Bronchial epithelial cell (primary cell): ENCODE data around the gene HSPA9. TPM values are rescaled to one million over a fixed set of nuclear protein-coding genes. Genes with fewer than 3 reads are reported as not detected.
"Not testable (repeated sequence)": the region's sequence is repeated elsewhere in the genome, so short reads cannot be mapped to it uniquely, and the experiment has no call there.

Experiments
- DNase-seq: peaks from one replicate; pipeline ENCODE4 v3.0.0-alpha.2; 2010; ENCODE audit warnings: low read depth
- FAIRE-seq: peaks from 2 replicates; lab custom pipeline; 2011; peaks lifted over from hg19 to GRCh38; lab: Jason Lieb, UNC
- H3K27me3 ChIP-seq: 2 replicates; pipeline ENCODE4 v1.5.1; 2011; ENCODE audit warnings: low read length; ENCODE audit not compliant: control insufficient read depth, insufficient read depth
- H3K36me3 ChIP-seq: 2 replicates; pipeline ENCODE4 v1.5.1; 2011; ENCODE audit warnings: low read length; ENCODE audit not compliant: control insufficient read depth, insufficient read depth
- H3K4me3 ChIP-seq: 2 replicates; pipeline ENCODE4 v1.5.1; 2011; ENCODE audit warnings: mild to moderate bottlenecking, low read depth, low read length, control low read depth
- CTCF ChIP-seq: IDR thresholded peaks from 2 replicates; pipeline ENCODE4 v1.5.1; 2011; ENCODE audit warnings: mild to moderate bottlenecking, moderate library complexity, low read length, control low read depth, inconsistent platforms; ENCODE audit not compliant: insufficient read depth, severe bottlenecking
- total RNA-seq: library from RNA; depleted of rRNA; stranded (reverse); fragments of >200 nt; gene quantifications from 2 replicates; pipeline ENCODE4 v1.2.1, GENCODE V29; 2014

Gene HSPA9
- total RNA-seq, 1 donor from 2014 or later: 1,205 TPM

GRCh38 chr5:138517437-138517836 is 57.8 kb downstream of the HSPA9 start:
- H3K27me3 ChIP-seq: no peaks in the 10 kb centered on the region
- FAIRE-seq (no peak), DNase-seq (no peak)
- no peak for TF ChIP-seq CTCF
- peaks cover 22% of the 10 kb centered on the region for H3K36me3 ChIP-seq
- no peak overlapping the region for H3K4me3 ChIP-seq

- no peak for TF ChIP-seq CTCF
- peaks cover 25% of the 10 kb centered on the region for H3K36me3 ChIP-seq
- no peak overlapping the region for H3K4me3 ChIP-seq
- H3K27me3 ChIP-seq: no peaks in the 10 kb centered on the region
- FAIRE-seq: no peak
- DNase-seq: no peak
Observed at GRCh38 chr5:138515556-138516245, 59.5 kb downstream of the HSPA9 start.

- TF ChIP-seq CTCF: no peak
- DNase-seq: no peak
- FAIRE-seq: no peak
- Histone ChIP-seq H3K4me3 (no peak overlapping the region), H3K27me3 (no peaks in the 10 kb centered on the region), H3K36me3 (peaks cover 25% of the 10 kb centered on the region)
Observed at GRCh38 chr5:138514021-138514420, 61.2 kb downstream of the HSPA9 start.

GRCh38 chr5:138508958-138509357 is 66.2 kb downstream of the HSPA9 start:
- DNase-seq (no peak), FAIRE-seq (no peak)
- Histone ChIP-seq H3K27me3 (no peaks in the 10 kb centered on the region), H3K4me3 (no peak overlapping the region), H3K36me3 (peaks cover 10% of the 10 kb centered on the region)
- TF ChIP-seq CTCF: no peak

- peak; percentile 69 for DNase-seq
- H3K27me3 ChIP-seq, H3K36me3 ChIP-seq, H3K4me3 ChIP-seq, FAIRE-seq: not testable (repeated sequence)
Observed at GRCh38 chr5:138507485-138507884, 67.7 kb downstream of the HSPA9 start.

- Histone ChIP-seq H3K4me3 (no peak overlapping the region), H3K27me3 (no peaks in the 10 kb centered on the region), H3K36me3 (peaks cover 4% of the 10 kb centered on the region)
- DNase-seq (no peak), FAIRE-seq (no peak)
- no peak for TF ChIP-seq CTCF
Observed at GRCh38 chr5:138506370-138507306, 68.6 kb downstream of the HSPA9 start.
